ENCODE data around the gene GCNT2. TPM values are rescaled to one million over a fixed set of nuclear protein-coding genes. Genes with fewer than 3 reads are reported as not detected.

Gene GCNT2
- total RNA-seq, 1 donor from 2014 or later, result 32.2 TPM

DNA sequence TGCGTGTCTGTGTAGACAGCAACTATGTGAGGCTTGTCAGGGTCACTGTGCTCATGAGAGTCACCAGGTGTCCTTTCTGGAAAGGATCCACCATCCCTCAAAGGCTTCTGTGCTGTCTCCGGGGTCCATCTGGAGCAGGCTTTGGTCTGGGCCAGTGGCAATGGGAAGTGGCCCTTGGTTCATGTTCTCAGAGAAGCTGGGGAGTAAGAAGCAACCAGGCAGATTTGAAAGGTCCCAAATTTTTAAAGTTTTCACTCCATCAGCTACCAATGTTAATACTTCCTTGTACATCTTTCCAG, 68.2 kb downstream of the GCNT2 start:
- no peak overlapping the region for H3K4me3 ChIP-seq
- intact Hi-C loops (cut with DNase I), result no loop called here
- DNase-seq (no peak), ATAC-seq (no peak)
- TF ChIP-seq, protein P1, sequence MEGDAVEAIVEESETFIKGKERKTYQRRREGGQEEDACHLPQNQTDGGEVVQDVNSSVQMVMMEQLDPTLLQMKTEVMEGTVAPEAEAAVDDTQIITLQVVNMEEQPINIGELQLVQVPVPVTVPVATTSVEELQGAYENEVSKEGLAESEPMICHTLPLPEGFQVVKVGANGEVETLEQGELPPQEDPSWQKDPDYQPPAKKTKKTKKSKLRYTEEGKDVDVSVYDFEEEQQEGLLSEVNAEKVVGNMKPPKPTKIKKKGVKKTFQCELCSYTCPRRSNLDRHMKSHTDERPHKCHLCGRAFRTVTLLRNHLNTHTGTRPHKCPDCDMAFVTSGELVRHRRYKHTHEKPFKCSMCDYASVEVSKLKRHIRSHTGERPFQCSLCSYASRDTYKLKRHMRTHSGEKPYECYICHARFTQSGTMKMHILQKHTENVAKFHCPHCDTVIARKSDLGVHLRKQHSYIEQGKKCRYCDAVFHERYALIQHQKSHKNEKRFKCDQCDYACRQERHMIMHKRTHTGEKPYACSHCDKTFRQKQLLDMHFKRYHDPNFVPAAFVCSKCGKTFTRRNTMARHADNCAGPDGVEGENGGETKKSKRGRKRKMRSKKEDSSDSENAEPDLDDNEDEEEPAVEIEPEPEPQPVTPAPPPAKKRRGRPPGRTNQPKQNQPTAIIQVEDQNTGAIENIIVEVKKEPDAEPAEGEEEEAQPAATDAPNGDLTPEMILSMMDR (IDR thresholded peaks at IDR 0.05), result no peak
- H3K36me3 ChIP-seq, result no peaks in the 10 kb centered on the region
- peaks cover 11% of the 10 kb centered on the region for H3K4me1 ChIP-seq
- no peaks in the 10 kb centered on the region for H3K27me3 ChIP-seq (ENCODE audit: low read depth)
- H3K9me3 ChIP-seq, result no peaks in the 10 kb centered on the region
- H3K27ac ChIP-seq, result no peak overlapping the region

DNA sequence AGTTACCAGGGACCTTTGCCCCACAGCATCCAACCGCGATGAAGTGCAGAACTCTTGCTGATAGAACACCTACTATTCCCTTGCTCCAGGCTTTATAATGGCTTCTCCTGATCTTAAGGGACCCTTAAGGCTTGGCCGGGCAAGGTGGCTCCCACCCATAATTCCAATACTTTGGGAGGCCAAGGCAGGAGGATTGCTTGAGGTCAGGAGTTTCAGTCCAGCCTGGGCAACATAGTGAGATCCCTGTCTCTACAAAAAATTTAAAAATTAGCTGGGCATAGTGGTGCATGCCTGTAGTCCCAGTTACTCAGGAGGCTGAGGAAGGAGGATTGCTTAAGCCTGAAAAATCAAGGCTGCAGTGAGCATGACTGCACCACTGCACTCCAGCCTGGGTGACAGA, 68.8 kb downstream of the GCNT2 start:
- intact Hi-C loops (cut with DNase I), result no loop called here
- no peaks in the 10 kb centered on the region for H3K36me3 ChIP-seq
- no peaks in the 10 kb centered on the region for H3K27me3 ChIP-seq (ENCODE audit: low read depth)
- H3K27ac ChIP-seq, result no peak overlapping the region
- H3K9me3 ChIP-seq, result no peaks in the 10 kb centered on the region
- TF ChIP-seq, protein P1 (IDR thresholded peaks at IDR 0.05), result no peak
- no peak for DNase-seq
- peaks cover 8% of the 10 kb centered on the region for H3K4me1 ChIP-seq
- no peak overlapping the region for H3K4me3 ChIP-seq
- ATAC-seq, result no peak

DNA sequence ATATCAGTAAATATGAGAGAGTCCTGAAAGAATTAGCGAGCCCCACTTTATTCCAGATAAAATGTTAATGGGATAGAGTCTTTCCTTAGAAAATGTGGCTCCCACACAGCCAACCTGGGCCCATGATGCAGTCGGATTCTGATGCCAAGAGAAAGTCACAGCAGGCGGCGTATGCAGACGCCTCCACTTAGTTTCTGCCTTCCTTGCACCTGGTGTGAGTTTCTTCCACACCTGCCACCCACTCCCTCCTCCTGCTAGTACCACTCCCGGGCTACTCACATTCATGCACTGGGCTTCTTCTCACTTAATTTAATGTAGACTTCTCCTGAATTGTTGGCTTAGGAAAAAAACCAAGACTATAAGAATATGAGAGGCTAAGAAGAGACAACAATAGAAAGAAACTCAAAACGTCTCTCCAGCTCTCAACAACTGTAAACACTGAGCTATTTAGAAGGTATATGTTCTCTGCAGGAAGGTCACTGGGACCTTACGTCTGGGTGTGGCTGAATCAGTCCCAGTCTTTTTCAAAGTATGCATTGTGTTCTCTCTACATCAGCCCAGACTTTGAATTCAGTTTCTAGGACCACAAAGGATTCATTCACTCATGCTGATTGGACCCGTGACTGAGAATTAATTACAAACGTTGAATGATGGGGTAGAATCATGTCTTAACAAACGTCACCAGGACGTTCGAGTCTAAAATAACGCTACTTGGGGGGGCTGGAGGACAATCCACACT, 70.4 kb downstream of the GCNT2 start:
- TF ChIP-seq, protein P1 (IDR thresholded peaks at IDR 0.05), result no peak
- H3K4me1 ChIP-seq, result no peaks in the 10 kb centered on the region
- no peak overlapping the region for H3K27ac ChIP-seq
- H3K27me3 ChIP-seq (ENCODE audit: low read depth), result no peaks in the 10 kb centered on the region
- no peak overlapping the region for H3K4me3 ChIP-seq
- no peaks in the 10 kb centered on the region for H3K9me3 ChIP-seq
- H3K36me3 ChIP-seq, result no peaks in the 10 kb centered on the region
- no peak for DNase-seq
- intact Hi-C loops (cut with DNase I), result no loop called here
- ATAC-seq, result no peak

DNA sequence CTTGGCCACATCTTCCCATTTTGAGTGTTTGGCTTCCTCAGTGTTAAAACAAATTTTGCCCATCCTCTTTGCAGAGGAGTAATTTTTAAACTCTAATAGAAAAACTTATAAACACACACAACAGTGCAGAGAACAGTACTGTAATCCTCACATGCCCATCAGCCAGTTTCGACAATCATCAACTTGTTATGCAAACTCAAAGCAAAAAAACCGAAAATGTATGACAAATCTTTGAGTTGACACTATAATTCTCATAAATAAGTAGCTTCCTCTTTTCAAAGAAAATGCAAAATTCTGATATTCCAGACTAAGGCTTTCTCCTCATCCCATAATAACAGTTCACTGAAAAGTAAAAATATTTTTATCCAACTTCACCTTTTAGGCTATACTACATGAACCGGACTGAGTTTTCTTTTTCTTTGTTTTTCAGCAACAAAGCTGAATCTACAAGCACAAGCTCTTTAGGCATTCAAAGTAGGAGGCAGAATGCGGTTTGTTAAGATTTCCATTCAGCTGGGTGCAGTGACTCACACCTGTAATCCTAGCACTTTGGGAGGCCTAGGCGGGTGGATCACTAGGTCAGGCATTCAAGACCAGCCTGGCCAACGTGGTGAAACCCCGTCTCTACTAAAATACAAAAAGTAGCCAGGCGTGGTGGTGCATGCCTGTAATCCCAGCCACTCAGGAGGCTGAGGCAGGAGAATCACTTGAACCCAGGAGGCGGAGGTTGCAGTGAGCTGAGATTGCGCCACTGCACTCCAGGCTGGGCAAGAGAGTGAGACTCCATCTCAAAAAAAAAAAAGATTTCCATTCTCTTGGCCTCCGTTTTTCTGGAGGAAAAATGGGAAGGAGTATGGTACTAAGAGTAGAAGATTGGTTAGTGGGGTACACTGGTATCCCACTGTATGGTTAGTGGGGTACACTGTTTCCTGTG, 74.8 kb downstream of the GCNT2 start:
- intact Hi-C loops (cut with DNase I), result no loop called here
- Histone ChIP-seq H3K27me3 (ENCODE audit: low read depth) (no peaks in the 10 kb centered on the region), H3K27ac (no peak overlapping the region), H3K4me3 (no peak overlapping the region), H3K9me3 (no peaks in the 10 kb centered on the region), H3K4me1 (no peaks in the 10 kb centered on the region), H3K36me3 (no peaks in the 10 kb centered on the region)
- ATAC-seq, result no peak
- no peak for DNase-seq
- TF ChIP-seq, protein P1 (IDR thresholded peaks at IDR 0.05), result no peak

DNA sequence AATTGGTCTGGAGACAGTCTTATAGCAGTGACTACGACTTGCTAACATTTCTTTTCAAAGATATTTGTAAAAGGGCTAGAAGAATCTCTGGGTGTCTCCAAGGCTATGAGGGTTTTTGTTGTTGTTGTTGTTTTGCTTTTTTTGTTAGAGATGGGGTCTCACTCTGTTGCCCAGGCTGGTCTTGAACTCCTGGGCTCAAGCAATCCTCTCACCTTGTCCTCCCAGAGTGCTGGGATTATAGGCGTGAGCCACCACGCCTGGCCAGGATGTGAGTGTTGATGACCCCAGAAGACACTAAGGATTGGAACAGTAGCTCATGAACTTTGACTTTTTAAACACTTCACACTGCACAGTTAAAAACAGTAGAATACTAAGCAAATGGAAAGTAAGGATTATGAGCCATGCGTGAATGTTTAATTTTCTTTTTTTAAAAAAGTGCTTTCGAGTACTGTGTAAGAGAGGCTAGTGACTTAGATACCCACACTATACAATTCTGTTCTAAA, 76.4 kb downstream of the GCNT2 start:
- Histone ChIP-seq H3K27me3 (ENCODE audit: low read depth) (no peaks in the 10 kb centered on the region), H3K9me3 (no peaks in the 10 kb centered on the region), H3K4me1 (no peaks in the 10 kb centered on the region), H3K27ac (no peak overlapping the region), H3K36me3 (no peaks in the 10 kb centered on the region), H3K4me3 (no peak overlapping the region)
- DNase-seq (no peak), ATAC-seq (no peak)
- intact Hi-C loops (cut with DNase I), result no loop called here
- TF ChIP-seq, protein P1 (IDR thresholded peaks at IDR 0.05), result no peak

All from lower lobe of right lung (tissue), 2 donors.